GM21619 (cell line): ENCODE data around the gene RAB12.

Source experiments
- ATAC-seq: cut with Tn5 transposase; IDR thresholded peaks from one replicate; pipeline ENCODE4 v1.9.1; 2021; ENCODE audit not compliant: unreplicated experiment

RAB12 gene

GRCh38 chr18:8681196-8681595 is 72.0 kb downstream of the RAB12 start:
- no peak for ATAC-seq

GRCh38 chr18:8684577-8684976 is 75.3 kb downstream of the RAB12 start:
- no peak for ATAC-seq

GRCh38 chr18:8685141-8685913 is 76.1 kb downstream of the RAB12 start:
- ATAC-seq, result no peak

GRCh38 chr18:8685914-8686216 is 76.6 kb downstream of the RAB12 start:
- no peak for ATAC-seq

- no peak for ATAC-seq
Observed at GRCh38 chr18:8686611-8687010, 77.4 kb downstream of the RAB12 start.

- no peak for ATAC-seq
Observed at GRCh38 chr18:8688216-8688800, 79.1 kb downstream of the RAB12 start.

- ATAC-seq, result no peak
Observed at GRCh38 chr18:8688816-8689215, 79.6 kb downstream of the RAB12 start.
